ENCODE results near the gene IFNL4. TPM values are rescaled to one million over a fixed set of nuclear protein-coding genes. Genes with fewer than 3 reads are reported as not detected.

IFNL4 gene
- total and polyA plus RNA-seq, 9 of the 15 experiments (the other 6 are each of a cell fraction or from before 2014, with no cell fraction given), result not detected

- TF ChIP-seq MAFG (tag; conservative IDR thresholded peaks at IDR 0.05), result no peak
- peak; percentile 31; the same call in 1 of the 2 replicates for TF ChIP-seq JUND (IDR thresholded peaks at IDR 0.05; ENCODE audit: borderline replicate concordance, low read depth, low read length)
- no peak for TF ChIP-seq JUND (tag; IDR thresholded peaks at IDR 0.05; ENCODE audit: borderline replicate concordance, low read depth, low read length)
- peak; percentile 91 for TF ChIP-seq ZFP36 (IDR thresholded peaks at IDR 0.05; ENCODE audit: low read depth, low read length, partially characterized antibody)
- TF ChIP-seq NR3C1 (CRISPR knock-in tag; IDR thresholded peaks at IDR 0.05), result no peak
- no peak for TF ChIP-seq ZNF830 (CRISPR knock-in tag; IDR thresholded peaks at IDR 0.05)
- no peak for TF ChIP-seq KLF13 (tag; IDR thresholded peaks at IDR 0.05; ENCODE audit: borderline replicate concordance, low read depth)
- TF ChIP-seq SMC3 (conservative IDR thresholded peaks at IDR 0.05; ENCODE audit: insufficient read depth, low read depth, low read length), result peak; percentile 93
- no peak for TF ChIP-seq E2F8 (IDR thresholded peaks at IDR 0.05; ENCODE audit: low read depth, partially characterized antibody)
- TF ChIP-seq BDP1 (IDR thresholded peaks at IDR 0.05; ENCODE audit: insufficient read depth, insufficient read length), result no peak
- TF ChIP-seq ZNF644 (tag; IDR thresholded peaks at IDR 0.05; ENCODE audit: low read depth), result no peak
- TF ChIP-seq CUX1 (CRISPR knock-in tag; IDR thresholded peaks at IDR 0.05), result no peak
- TF ChIP-seq ZNF699 (CRISPR knock-in tag; IDR thresholded peaks at IDR 0.05; ENCODE audit: insufficient replicate concordance), result no peak
- TF ChIP-seq RBFOX2 (IDR thresholded peaks at IDR 0.05; ENCODE audit: low read depth, low read length), result no peak
- TF ChIP-seq CTBP1 (IDR thresholded peaks at IDR 0.05; ENCODE audit: borderline replicate concordance), result 0 out of 2 replicates have a peak, but pooled peaks have one; percentile 62
- TF ChIP-seq BCOR (IDR thresholded peaks at IDR 0.05), result peak; percentile 54; the same call in 1 of the 2 replicates
- no peak for TF ChIP-seq SMAD4 (CRISPR knock-in tag; conservative IDR thresholded peaks at IDR 0.05)
- TF ChIP-seq ZNF778 (CRISPR knock-in tag; IDR thresholded peaks at IDR 0.05), result no peak
- no peak for TF ChIP-seq TCF7 (IDR thresholded peaks at IDR 0.05; ENCODE audit: borderline replicate concordance)
- peak; percentile 84 for TF ChIP-seq DEAF1 (CRISPR knock-in tag; IDR thresholded peaks at IDR 0.05)
- TF ChIP-seq GABPB1 (CRISPR knock-in tag; IDR thresholded peaks at IDR 0.05), result 0 out of 2 replicates have a peak, but pooled peaks have one; percentile 40
Measured at GRCh38 chr19:39212375-39212742, 36.3 kb downstream of the IFNL4 start (continued).

Measured in K562 (cell line).